H4 (cell line): ENCODE results near the gene OXGR1. TPM values are rescaled to one million over a fixed set of nuclear protein-coding genes. Genes with fewer than 3 reads are reported as not detected.
"Not testable (repeated sequence)": the region's sequence is repeated elsewhere in the genome, so short reads cannot be mapped to it uniquely, and the experiment has no call there.

ENCODE experiments used
- DNase-seq: peaks from one replicate; pipeline ENCODE4 v3.0.0-alpha.2; 2015; ENCODE audit warnings: low spot score
- total RNA-seq: library from RNA; depleted of rRNA; stranded (reverse); fragments of >200 nt; shearing (Covaris generic); gene quantifications from 2 replicates; pipeline ENCODE4 v1.2.3, GENCODE V29; 2014

Gene OXGR1
- total RNA-seq, 1 experiment from 2014 or later = 3.3 TPM

GRCh38 chr13:97005625-97006262 is 11.5 kb upstream of the OXGR1 start:
- DNase-seq = no peak

- DNase-seq = no peak
These were observed 10.6 kb upstream of the OXGR1 start for GRCh38 chr13:97004886-97005285.

- peak; percentile 19 for DNase-seq
These were observed 10.0 kb upstream of the OXGR1 start for GRCh38 chr13:97004096-97004876.

- DNase-seq = no peak
These were observed 8.8 kb upstream of the OXGR1 start for GRCh38 chr13:97003071-97003470.

GRCh38 chr13:97002581-97002980 is 8.3 kb upstream of the OXGR1 start:
- no peak for DNase-seq

GRCh38 chr13:97001636-97002035 is 7.4 kb upstream of the OXGR1 start:
- no peak for DNase-seq

GRCh38 chr13:97000295-97000925 is 6.1 kb upstream of the OXGR1 start:
- DNase-seq = no peak

GRCh38 chr13:96999091-96999490 is 4.8 kb upstream of the OXGR1 start:
- no peak for DNase-seq

- DNase-seq = no peak
These were observed 3.8 kb upstream of the OXGR1 start for GRCh38 chr13:96998051-96998450.

GRCh38 chr13:96996886-96997285 is 2.6 kb upstream of the OXGR1 start:
- no peak for DNase-seq

- no peak for DNase-seq
These were observed 1.8 kb upstream of the OXGR1 start for GRCh38 chr13:96996107-96996506.

GRCh38 chr13:96994858-96995243 is 575 bp upstream of the OXGR1 start:
- DNase-seq = no peak

- DNase-seq = no peak
These were observed 651 bp downstream of the OXGR1 start for GRCh38 chr13:96993634-96994016.

GRCh38 chr13:96992633-96993032 is 1.6 kb downstream of the OXGR1 start:
- no peak for DNase-seq

GRCh38 chr13:96991072-96991471 is 3.2 kb downstream of the OXGR1 start:
- DNase-seq = no peak

- DNase-seq = no peak
These were observed 5.8 kb downstream of the OXGR1 start for GRCh38 chr13:96988441-96988840.

- DNase-seq = no peak
These were observed 10.2 kb downstream of the OXGR1 start for GRCh38 chr13:96984051-96984508.

GRCh38 chr13:96982672-96983071 is 11.6 kb downstream of the OXGR1 start:
- DNase-seq = no peak

- not testable (repeated sequence) for DNase-seq
These were observed 14.4 kb downstream of the OXGR1 start for GRCh38 chr13:96979861-96980260.

GRCh38 chr13:96968027-96968426 is 26.2 kb downstream of the OXGR1 start:
- no peak for DNase-seq

GRCh38 chr13:96967248-96967745 is 27.0 kb downstream of the OXGR1 start:
- DNase-seq = peak; percentile 39

GRCh38 chr13:96966415-96967102 is 27.7 kb downstream of the OXGR1 start:
- no peak for DNase-seq
